Retinal pigment epithelial cell (primary cell): ENCODE results near the gene ATXN7.

Source experiments
- DNase-seq: peaks from one replicate; pipeline ENCODE4 v3.0.0-alpha.2; 2010; ENCODE audit warnings: low read depth
- H3K4me3 ChIP-seq: 2 replicates; pipeline ENCODE4 v1.5.1; 2011; ENCODE audit warnings: mild to moderate bottlenecking, low read length, control low read depth, moderate library complexity
- TF ChIP-seq, protein P1 (sequence below): conservative IDR thresholded peaks from 2 replicates; pipeline ENCODE4 v1.5.1; 2011; ENCODE audit warnings: low read depth, low read length, control low read depth, inconsistent platforms

The ATXN7 gene, protein sequence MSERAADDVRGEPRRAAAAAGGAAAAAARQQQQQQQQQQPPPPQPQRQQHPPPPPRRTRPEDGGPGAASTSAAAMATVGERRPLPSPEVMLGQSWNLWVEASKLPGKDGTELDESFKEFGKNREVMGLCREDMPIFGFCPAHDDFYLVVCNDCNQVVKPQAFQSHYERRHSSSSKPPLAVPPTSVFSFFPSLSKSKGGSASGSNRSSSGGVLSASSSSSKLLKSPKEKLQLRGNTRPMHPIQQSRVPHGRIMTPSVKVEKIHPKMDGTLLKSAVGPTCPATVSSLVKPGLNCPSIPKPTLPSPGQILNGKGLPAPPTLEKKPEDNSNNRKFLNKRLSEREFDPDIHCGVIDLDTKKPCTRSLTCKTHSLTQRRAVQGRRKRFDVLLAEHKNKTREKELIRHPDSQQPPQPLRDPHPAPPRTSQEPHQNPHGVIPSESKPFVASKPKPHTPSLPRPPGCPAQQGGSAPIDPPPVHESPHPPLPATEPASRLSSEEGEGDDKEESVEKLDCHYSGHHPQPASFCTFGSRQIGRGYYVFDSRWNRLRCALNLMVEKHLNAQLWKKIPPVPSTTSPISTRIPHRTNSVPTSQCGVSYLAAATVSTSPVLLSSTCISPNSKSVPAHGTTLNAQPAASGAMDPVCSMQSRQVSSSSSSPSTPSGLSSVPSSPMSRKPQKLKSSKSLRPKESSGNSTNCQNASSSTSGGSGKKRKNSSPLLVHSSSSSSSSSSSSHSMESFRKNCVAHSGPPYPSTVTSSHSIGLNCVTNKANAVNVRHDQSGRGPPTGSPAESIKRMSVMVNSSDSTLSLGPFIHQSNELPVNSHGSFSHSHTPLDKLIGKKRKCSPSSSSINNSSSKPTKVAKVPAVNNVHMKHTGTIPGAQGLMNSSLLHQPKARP

DNA sequence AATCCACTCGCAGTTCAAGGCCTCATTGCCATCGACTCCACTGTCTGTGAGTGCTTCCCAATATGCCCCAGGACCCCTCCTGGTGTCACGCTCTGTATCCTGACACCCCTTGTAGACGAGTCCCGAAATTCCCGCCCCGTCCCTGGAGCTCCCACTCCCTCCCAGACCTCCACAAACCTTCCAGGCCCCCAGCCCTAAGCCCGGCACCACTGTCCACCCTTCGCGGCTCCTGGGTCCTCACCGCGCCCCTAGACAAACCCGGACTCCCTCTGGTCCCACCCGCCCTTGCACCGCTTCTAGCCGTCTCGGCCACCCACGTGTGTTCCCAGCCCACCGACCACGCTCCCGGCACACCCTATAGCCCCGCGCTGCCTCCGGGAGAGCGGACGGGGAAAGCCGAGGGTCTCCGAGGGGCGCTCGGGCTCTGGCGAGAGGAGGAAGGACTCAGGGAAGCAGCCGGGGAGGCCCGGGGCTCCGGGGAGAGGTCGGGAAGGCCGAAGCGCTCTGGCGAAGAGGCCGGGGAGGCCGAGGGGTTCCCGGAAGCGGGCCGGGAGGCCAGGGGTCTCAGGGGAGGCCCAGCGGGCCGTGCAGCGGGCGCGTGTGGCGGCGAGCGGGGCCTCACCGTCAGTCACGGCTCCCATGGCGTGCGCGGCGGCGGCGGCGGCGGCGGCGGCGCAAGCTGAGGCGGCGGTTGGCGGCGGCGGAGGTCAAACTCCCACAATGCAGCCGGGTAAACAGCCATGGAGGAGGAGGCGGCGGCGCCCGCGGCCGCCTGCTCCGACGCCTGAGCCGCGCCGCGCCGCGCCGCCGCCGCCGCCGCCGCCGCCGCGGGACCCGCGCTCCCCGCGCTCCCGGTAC, at the start of gene ATXN7, which contains the start of gene THOC7:
Gene ATXN7 (plus strand): TSS at position 718 of the 858 bp plus-strand sequence. CDS start 48,732 bp downstream, outside the sequence.
Gene THOC7 (minus strand): TSS at position 656 of the 858 bp plus-strand sequence. CDS start 15 bp downstream, at position 641.
- H3K4me3 ChIP-seq = peak within 1 kb of the TSS; percentile 78
- no peak for DNase-seq
- TF ChIP-seq, protein P1, sequence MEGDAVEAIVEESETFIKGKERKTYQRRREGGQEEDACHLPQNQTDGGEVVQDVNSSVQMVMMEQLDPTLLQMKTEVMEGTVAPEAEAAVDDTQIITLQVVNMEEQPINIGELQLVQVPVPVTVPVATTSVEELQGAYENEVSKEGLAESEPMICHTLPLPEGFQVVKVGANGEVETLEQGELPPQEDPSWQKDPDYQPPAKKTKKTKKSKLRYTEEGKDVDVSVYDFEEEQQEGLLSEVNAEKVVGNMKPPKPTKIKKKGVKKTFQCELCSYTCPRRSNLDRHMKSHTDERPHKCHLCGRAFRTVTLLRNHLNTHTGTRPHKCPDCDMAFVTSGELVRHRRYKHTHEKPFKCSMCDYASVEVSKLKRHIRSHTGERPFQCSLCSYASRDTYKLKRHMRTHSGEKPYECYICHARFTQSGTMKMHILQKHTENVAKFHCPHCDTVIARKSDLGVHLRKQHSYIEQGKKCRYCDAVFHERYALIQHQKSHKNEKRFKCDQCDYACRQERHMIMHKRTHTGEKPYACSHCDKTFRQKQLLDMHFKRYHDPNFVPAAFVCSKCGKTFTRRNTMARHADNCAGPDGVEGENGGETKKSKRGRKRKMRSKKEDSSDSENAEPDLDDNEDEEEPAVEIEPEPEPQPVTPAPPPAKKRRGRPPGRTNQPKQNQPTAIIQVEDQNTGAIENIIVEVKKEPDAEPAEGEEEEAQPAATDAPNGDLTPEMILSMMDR = no peak

DNA sequence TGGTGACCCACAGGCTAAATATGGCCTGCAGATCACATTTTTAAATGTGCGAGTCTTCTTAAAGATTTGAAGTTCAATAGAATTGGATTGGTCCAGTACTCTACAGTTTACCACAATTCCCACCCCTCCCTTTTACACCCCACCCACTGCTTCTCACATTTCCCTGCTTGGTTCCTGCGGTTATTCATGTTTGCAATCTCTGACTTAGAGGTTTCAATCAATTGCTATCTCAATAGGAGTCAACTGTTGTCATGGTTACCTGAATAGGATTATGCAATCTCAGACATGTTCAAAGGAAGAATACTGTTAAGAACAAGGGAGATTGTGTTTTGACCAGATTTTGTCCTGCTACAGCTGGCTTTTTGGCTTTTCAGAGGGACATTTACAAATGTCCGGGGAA, 49.4 kb upstream of the ATXN7 start:
- no peak for DNase-seq
- H3K4me3 ChIP-seq = no peak overlapping the region

DNA sequence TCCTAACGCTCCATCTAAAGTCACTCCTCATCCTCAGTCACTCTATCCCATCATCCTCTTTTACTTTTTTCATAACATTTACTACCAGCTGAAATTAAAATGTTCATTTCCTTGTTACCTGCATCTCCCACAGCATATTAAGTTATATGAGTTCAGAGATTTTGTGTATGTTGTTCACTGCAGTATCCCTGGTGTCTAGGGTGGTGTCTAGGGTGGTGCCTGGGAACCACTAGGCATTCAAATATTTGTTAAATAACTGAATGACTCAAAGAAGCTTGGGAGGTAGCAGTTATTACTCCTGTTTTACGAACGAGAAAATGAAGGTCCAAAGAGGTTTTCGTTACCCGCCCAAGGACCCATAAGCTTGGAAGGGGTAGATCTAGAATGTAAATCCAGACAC, 46.4 kb upstream of the ATXN7 start:
- DNase-seq = no peak
- TF ChIP-seq, protein P1 = no peak
- no peak overlapping the region for H3K4me3 ChIP-seq

More for the DNA sequence above, 49.4 kb upstream of the ATXN7 start:
- TF ChIP-seq, protein P1 = no peak

DNA sequence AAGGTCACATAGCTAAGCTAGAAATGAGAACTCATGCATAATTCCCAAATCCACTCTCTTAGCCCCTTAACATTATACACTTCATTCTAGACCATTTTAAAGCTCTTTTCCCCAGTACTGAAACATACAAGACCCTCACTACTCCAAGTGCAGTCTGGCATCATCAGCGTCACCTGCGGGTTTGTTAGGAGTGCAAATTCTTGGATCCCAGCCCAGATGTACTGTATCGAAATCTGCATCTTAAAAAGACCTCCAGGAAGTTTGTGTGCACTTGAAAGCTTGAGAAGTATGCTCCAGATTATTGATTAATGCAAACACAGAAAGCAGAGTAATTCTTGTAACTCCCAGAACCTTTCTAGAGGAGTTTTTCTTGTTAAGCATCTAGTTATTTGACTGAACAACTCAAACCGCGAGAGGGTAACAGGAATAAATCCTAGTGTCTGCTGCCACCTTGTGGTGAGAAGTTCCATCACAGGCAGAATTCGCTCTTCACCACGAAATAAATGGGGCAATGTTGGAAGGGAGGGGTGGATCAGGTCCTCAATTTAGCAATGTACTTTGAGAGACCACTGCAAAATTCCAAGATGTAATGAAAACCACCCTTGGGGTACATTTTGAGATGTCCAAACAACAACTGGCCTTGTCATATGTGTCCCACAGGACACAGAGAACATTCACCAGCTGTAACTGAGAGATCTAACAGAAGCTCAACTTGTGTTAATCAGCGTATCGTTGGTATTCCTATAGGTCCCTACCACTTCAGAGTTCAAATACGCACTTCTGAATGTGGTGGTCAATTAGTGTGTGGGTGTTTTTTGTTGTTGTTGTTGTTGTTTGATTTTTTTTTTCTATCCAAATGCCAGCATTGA, 45.2 kb upstream of the ATXN7 start:
- TF ChIP-seq, protein P1 = peak; percentile 78

DNA sequence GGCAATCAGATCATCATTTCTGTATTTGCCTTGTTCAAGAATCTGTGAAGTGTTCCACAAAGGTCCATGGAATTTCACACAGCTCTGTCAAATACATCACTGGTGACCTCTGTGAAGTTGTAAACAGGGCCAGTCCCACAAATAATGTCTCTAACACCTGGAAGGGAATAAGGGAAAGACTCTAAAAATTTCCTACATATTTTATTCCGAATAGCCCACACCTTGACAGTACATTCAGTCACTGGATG, 44.6 kb upstream of the ATXN7 start, which contains the start of gene C3orf49:
Gene C3orf49 (plus strand): TSS at position 149 of the 248 bp plus-strand sequence. CDS start 173 bp downstream, outside the sequence.
- TF ChIP-seq, protein P1 = no peak
- no peak for DNase-seq
- peak within 1 kb of the TSS; percentile 5 for H3K4me3 ChIP-seq

More for the DNA sequence above, 45.2 kb upstream of the ATXN7 start:
- peak; percentile 13 for DNase-seq
- H3K4me3 ChIP-seq = peak overlapping the region; percentile 5

DNA sequence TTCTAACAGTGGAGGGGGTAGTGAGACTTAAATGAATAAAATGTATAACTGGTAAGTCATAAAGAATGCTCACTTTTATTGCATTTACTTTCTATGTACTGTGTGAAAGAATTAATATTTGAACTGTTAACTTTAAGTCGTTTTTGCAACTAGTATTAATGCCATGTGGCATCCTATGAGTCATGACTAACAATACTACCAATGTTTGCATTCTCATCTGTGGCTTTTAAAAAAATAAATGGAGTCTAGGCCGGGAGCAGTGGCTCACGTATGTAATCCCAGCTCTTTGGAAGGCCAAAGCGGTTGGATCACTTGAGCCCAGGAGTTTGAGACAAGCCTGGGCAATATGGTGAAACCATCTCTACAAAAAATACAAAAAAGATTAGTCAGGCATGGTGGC, 39.4 kb upstream of the ATXN7 start:
- DNase-seq = peak; percentile 74
- TF ChIP-seq, protein P1 = no peak
- no peak overlapping the region for H3K4me3 ChIP-seq
